Endodermal cell (in vitro differentiated cells): ENCODE data around the gene P2RX2. TPM values are rescaled to one million over a fixed set of nuclear protein-coding genes. Genes with fewer than 3 reads are reported as not detected.

Experiments
- DNase-seq: peaks from one replicate; pipeline ENCODE4 v3.0.0-alpha.2; 2017
- H3K27ac ChIP-seq: 2 replicates; pipeline ENCODE4 v1.5.1; 2013; ENCODE audit warnings: mild to moderate bottlenecking, low read depth, low read length, moderate library complexity
- H3K27me3 ChIP-seq: 2 replicates; pipeline ENCODE4 v1.6.1; 2013; ENCODE audit warnings: mild to moderate bottlenecking, low read length, moderate library complexity; ENCODE audit not compliant: insufficient read depth, control insufficient read depth, poor library complexity, severe bottlenecking
- H3K36me3 ChIP-seq: 2 replicates; pipeline ENCODE4 v1.7.0; 2013; ENCODE audit warnings: mild to moderate bottlenecking, low read length, moderate library complexity; ENCODE audit not compliant: control insufficient read depth, insufficient read depth
- H3K4me1 ChIP-seq: one replicate; pipeline ENCODE4 v1.7.0; 2013; ENCODE audit warnings: low read length; ENCODE audit not compliant: control insufficient read depth, insufficient read depth
- H3K4me3 ChIP-seq: 2 replicates; pipeline ENCODE4 v1.5.1; 2013; ENCODE audit warnings: mild to moderate bottlenecking, low read length, moderate library complexity
- H3K9ac ChIP-seq: 2 replicates; pipeline ENCODE4 v1.6.1; 2013; ENCODE audit warnings: mild to moderate bottlenecking, low read length, moderate library complexity; ENCODE audit not compliant: poor library complexity, severe bottlenecking; ENCODE audit errors: extremely low read depth
- H3K9me3 ChIP-seq: 2 replicates; pipeline ENCODE4 v1.6.1; 2013; ENCODE audit warnings: mild to moderate bottlenecking, low read length, moderate library complexity; ENCODE audit not compliant: control insufficient read depth
- H3K27ac Mint-ChIP-seq: 2 replicates; pipeline ENCODE4 v1.8.0; 2020; ENCODE audit warnings: mixed read lengths
- H3K27me3 Mint-ChIP-seq: 2 replicates; pipeline ENCODE4 v1.8.0; 2021; ENCODE audit warnings: mild to moderate bottlenecking, mixed read lengths; ENCODE audit not compliant: insufficient read depth
- H3K36me3 Mint-ChIP-seq: 2 replicates; pipeline ENCODE4 v1.8.0; 2020; ENCODE audit warnings: low read depth, mixed read lengths
- H3K4me1 Mint-ChIP-seq: 2 replicates; pipeline ENCODE4 v1.8.0; 2020; ENCODE audit warnings: mixed read lengths
- H3K4me3 Mint-ChIP-seq: 2 replicates; pipeline ENCODE4 v1.8.0; 2020; ENCODE audit warnings: mild to moderate bottlenecking, moderate library complexity, mixed read lengths
- H3K9me3 Mint-ChIP-seq: 2 replicates; pipeline ENCODE4 v1.8.0; 2020; ENCODE audit warnings: mild to moderate bottlenecking, mixed read lengths
- WGBS, 2 experiments: methylation state at CpG; one replicate each; pipeline versions ENCODE4 v1.1.5 to v1.1.7; 2013; ENCODE audit warnings: missing lambda C conversion rate in 2 of 2, mixed read lengths in 1 of 2; ENCODE audit not compliant: insufficient coverage in 1 of 2, insufficient read length in 1 of 2; 5-methylcytosine and 5-hydroxymethylcytosine counted together
- total RNA-seq, 2 donors: library from RNA; stranded (reverse); fragmentation: NEBNext Ultra II Directional in 1 of 2; extraction: Animal tissue kit (Norgen Biotek cat#: 25700) in 1 of 2; gene quantifications; 2 replicates in 1 of 2; 3 replicates in 1 of 2; pipeline ENCODE4 v1.2.1, GENCODE V29; 2021
- TF ChIP-seq, protein P1 (sequence below): fragments of 200-600 bp; sonication (generic); conservative IDR thresholded peaks from 2 replicates; pipeline ENCODE4 v1.5.0; 2021; ENCODE audit warnings: antibody characterized with exemption, mild to moderate bottlenecking

The P2RX2 gene
- total RNA-seq, 2 donors from 2014 or later = 0.97 to 2.8 TPM

DNA sequence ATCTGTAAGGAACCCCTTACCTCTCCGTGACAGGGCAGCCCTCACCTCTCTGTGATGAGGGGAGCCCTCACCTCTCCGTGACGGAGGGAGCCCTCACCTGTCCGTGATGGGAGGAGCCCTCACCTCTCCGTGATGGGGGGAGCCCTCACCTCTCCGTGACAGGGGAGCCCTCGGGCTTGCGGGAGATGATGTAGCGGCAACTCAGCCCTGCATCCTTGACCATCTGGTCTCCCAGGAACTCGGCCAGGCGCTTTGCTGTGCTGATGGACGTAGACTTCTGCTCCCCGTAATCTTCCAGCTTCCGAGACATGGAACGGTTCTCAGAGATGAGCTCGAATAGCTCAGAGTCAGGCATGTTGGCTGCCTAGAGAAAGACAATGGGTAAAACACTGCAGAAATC lies 40.6 kb downstream of the P2RX2 start:
- Histone ChIP-seq H3K27me3 (no peaks in the 10 kb centered on the region), H3K4me3 (no peak overlapping the region), H3K36me3 (peaks cover 93% of the 10 kb centered on the region), H3K27ac (no peak overlapping the region), H3K9ac (no peak overlapping the region), H3K4me1 (no peaks in the 10 kb centered on the region), H3K9me3 (no peaks in the 10 kb centered on the region)
- H3K27me3 Mint-ChIP-seq = no peaks in the 10 kb centered on the region
- no peak overlapping the region for H3K4me3 Mint-ChIP-seq
- no peak for DNase-seq
- H3K36me3 Mint-ChIP-seq = peaks cover 84% of the 10 kb centered on the region
- no peaks in the 10 kb centered on the region for H3K4me1 Mint-ChIP-seq
- no peak overlapping the region for H3K27ac Mint-ChIP-seq
- no peaks in the 10 kb centered on the region for H3K9me3 Mint-ChIP-seq
- TF ChIP-seq, protein P1, sequence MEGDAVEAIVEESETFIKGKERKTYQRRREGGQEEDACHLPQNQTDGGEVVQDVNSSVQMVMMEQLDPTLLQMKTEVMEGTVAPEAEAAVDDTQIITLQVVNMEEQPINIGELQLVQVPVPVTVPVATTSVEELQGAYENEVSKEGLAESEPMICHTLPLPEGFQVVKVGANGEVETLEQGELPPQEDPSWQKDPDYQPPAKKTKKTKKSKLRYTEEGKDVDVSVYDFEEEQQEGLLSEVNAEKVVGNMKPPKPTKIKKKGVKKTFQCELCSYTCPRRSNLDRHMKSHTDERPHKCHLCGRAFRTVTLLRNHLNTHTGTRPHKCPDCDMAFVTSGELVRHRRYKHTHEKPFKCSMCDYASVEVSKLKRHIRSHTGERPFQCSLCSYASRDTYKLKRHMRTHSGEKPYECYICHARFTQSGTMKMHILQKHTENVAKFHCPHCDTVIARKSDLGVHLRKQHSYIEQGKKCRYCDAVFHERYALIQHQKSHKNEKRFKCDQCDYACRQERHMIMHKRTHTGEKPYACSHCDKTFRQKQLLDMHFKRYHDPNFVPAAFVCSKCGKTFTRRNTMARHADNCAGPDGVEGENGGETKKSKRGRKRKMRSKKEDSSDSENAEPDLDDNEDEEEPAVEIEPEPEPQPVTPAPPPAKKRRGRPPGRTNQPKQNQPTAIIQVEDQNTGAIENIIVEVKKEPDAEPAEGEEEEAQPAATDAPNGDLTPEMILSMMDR = no peak
- 91 to 93% methylated on average over 14 to 16 of the region's 16 CpGs for WGBS, 2 experiments

DNA sequence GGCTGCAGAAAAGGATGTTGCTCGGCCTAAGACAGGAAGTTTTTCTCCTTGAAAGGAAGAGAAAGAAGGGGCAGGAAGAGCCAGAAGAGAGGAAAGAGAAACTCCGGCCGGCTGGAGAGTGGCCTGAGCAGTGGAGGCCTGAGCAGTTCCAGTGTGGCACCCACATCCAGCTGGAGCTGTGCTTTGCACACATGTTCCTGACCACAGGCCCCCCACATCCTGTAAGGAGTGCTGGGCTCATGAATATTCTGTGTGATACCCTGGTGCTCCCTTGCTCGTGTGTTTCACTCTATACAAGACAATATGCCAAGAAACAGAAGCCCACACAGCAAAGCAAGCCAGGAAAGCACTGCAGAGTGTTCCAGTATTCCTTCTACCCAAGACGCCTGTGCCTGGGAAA lies 41.5 kb downstream of the P2RX2 start:
- H3K4me3 Mint-ChIP-seq = no peak overlapping the region
- TF ChIP-seq, protein P1 = no peak
- 91 to 92% methylated on average over 2 to 5 of the region's 5 CpGs for WGBS, 2 experiments
- no peak overlapping the region for H3K9ac ChIP-seq
- no peaks in the 10 kb centered on the region for H3K4me1 ChIP-seq
- no peaks in the 10 kb centered on the region for H3K27me3 ChIP-seq
- no peaks in the 10 kb centered on the region for H3K9me3 Mint-ChIP-seq
- H3K4me3 ChIP-seq = no peak overlapping the region
- peaks cover 84% of the 10 kb centered on the region for H3K36me3 Mint-ChIP-seq
- peaks cover 7% of the 10 kb centered on the region for H3K4me1 Mint-ChIP-seq
- H3K27ac ChIP-seq = no peak overlapping the region
- DNase-seq = no peak
- no peak overlapping the region for H3K27ac Mint-ChIP-seq
- H3K36me3 ChIP-seq = peaks cover 91% of the 10 kb centered on the region
- no peaks in the 10 kb centered on the region for H3K27me3 Mint-ChIP-seq
- no peaks in the 10 kb centered on the region for H3K9me3 ChIP-seq

DNA sequence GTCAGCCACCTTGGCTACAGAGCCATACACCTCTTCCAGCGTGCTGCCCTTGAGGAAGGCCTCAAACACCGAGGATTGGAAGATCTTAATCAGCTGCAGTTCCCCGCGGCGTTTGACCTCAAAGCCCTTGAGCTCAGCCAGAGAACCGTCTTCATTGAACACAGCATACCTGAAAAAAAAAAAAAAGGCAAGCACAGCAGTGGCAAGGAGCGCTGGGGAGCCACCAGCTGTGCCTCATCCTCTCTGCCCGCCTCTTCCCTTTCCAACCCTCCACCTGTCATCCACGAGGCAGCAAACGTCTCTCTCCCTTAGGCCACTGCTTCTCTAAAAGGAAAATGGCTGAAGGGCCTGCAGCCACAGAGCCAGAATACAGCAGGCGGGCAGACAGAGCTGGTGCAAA lies 42.4 kb downstream of the P2RX2 start:
- H3K36me3 ChIP-seq = peaks cover 94% of the 10 kb centered on the region
- H3K27me3 ChIP-seq = no peaks in the 10 kb centered on the region
- Mint-ChIP-seq H3K27ac (no peak overlapping the region), H3K4me3 (no peak overlapping the region), H3K4me1 (peaks cover 17% of the 10 kb centered on the region), H3K27me3 (no peaks in the 10 kb centered on the region), H3K9me3 (no peaks in the 10 kb centered on the region), H3K36me3 (peaks cover 88% of the 10 kb centered on the region)
- H3K4me3 ChIP-seq = no peak overlapping the region
- H3K9ac ChIP-seq = no peak overlapping the region
- no peak for DNase-seq
- H3K9me3 ChIP-seq = no peaks in the 10 kb centered on the region
- peaks cover 6% of the 10 kb centered on the region for H3K4me1 ChIP-seq
- TF ChIP-seq, protein P1 = no peak
- H3K27ac ChIP-seq = no peak overlapping the region
- 91 to 94% methylated on average over 7 to 11 of the region's 11 CpGs for WGBS, 2 experiments
